ENCODE measurements around the gene PSIP1.
"Not testable (repeated sequence)": the region's sequence is repeated elsewhere in the genome, so short reads cannot be mapped to it uniquely, and the experiment has no call there.

The PSIP1 gene

DNA sequence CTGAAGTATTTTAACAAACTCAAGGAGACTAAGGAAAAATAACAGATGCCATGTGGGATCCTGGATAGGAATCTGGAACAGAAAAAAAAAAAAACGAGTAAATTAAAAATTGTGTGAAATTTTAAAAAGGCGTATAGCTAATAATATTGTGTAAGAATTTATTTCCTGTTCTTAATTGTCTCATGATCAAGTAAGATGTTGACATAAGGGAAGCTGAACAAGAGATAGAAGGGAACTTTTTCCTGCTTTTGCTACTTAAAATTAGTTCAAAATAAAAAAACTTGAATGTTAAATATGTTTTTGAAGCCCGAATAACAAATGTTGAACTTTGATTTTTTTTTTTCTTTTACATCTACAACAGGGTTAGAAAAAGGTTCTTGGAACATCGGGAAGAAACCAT is 77.6 kb downstream of the PSIP1 start (continued):
- TF ChIP-seq, protein P1, sequence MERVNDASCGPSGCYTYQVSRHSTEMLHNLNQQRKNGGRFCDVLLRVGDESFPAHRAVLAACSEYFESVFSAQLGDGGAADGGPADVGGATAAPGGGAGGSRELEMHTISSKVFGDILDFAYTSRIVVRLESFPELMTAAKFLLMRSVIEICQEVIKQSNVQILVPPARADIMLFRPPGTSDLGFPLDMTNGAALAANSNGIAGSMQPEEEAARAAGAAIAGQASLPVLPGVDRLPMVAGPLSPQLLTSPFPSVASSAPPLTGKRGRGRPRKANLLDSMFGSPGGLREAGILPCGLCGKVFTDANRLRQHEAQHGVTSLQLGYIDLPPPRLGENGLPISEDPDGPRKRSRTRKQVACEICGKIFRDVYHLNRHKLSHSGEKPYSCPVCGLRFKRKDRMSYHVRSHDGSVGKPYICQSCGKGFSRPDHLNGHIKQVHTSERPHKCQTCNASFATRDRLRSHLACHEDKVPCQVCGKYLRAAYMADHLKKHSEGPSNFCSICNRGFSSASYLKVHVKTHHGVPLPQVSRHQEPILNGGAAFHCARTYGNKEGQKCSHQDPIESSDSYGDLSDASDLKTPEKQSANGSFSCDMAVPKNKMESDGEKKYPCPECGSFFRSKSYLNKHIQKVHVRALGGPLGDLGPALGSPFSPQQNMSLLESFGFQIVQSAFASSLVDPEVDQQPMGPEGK (CRISPR knock-in tag; IDR thresholded peaks at IDR 0.05; ENCODE audit: borderline replicate concordance): no peak
- no peak for TF ChIP-seq CSDC2 (CRISPR knock-in tag; IDR thresholded peaks at IDR 0.05)
- no peak for TF ChIP-seq TOX (CRISPR knock-in tag; IDR thresholded peaks at IDR 0.05; ENCODE audit: borderline replicate concordance)
- no peak for TF ChIP-seq ARNTL (CRISPR knock-in tag; IDR thresholded peaks at IDR 0.05; ENCODE audit: borderline replicate concordance, low read depth)
- TF ChIP-seq ZFP3 (CRISPR knock-in tag; IDR thresholded peaks at IDR 0.05): no peak
- no peak for TF ChIP-seq ISL1 (CRISPR knock-in tag; IDR thresholded peaks at IDR 0.05)
- TF ChIP-seq ZNF565 (CRISPR knock-in tag; conservative IDR thresholded peaks at IDR 0.05; ENCODE audit: low read depth): no peak
- TF ChIP-seq ZNF8 (CRISPR knock-in tag; IDR thresholded peaks at IDR 0.05): no peak
- TF ChIP-seq SNAI2 (CRISPR knock-in tag; IDR thresholded peaks at IDR 0.05): no peak
- no peak for TF ChIP-seq ESRRG (CRISPR knock-in tag; IDR thresholded peaks at IDR 0.05)
- TF ChIP-seq ZC3H10 (CRISPR knock-in tag; IDR thresholded peaks at IDR 0.05): no peak
- TF ChIP-seq RARB (CRISPR knock-in tag; IDR thresholded peaks at IDR 0.05): no peak

DNA sequence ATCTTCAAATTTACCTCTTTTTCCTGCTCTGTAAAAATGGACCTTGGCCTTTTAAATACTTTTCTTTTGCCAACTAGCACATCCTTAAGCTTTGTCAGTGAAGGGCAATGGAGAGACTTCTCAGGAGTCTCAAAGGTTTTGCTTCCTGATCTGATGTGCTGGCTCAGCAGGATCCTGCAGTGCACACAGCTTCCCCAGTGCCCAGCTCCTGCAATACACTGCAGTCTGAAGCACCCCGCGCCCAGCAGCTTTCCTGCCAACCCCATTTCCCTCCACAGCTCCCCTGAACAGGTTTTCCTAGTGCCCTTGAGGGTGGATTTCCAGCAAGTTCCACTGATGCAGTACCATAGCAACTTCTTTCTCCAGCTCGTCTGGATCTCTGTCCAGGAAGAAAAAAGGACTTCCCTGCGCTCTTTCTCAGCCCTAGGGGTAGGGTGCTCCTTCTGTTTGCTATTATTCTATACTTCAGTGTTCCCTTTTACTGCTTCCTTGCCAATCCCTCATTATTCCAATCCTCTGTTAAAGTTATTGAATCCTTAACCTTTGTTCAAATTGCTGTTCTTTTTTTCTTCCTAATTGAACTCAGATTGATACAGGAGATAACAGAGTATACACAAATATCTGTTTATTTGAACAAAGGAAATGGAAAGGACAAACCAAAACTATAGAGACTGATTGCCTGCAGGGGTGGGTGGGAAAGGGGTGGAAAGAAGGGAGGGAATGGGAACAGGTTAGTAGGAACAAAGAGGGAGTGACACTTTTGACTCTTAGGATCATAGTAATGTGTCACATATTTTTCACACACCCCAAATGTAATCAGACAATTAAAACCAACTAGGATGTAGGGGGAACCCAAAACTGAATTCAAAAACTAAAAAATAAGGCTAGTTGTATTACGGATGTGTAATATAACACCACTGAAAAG is 79.6 kb downstream of the PSIP1 start:
- TF ChIP-seq ARNTL (CRISPR knock-in tag; IDR thresholded peaks at IDR 0.05; ENCODE audit: borderline replicate concordance, low read depth) (no peak), OSR1 (CRISPR knock-in tag; IDR thresholded peaks at IDR 0.05) (no peak), ZNF565 (CRISPR knock-in tag; conservative IDR thresholded peaks at IDR 0.05; ENCODE audit: low read depth) (no peak), BACH2 (CRISPR knock-in tag; IDR thresholded peaks at IDR 0.05; ENCODE audit: borderline replicate concordance) (no peak), ESRRG (CRISPR knock-in tag; IDR thresholded peaks at IDR 0.05) (no peak), ZFP3 (CRISPR knock-in tag; IDR thresholded peaks at IDR 0.05) (no peak), GLIS3 (CRISPR knock-in tag; IDR thresholded peaks at IDR 0.05) (no peak), ZNF8 (CRISPR knock-in tag; IDR thresholded peaks at IDR 0.05) (no peak), PPARA (CRISPR knock-in tag; IDR thresholded peaks at IDR 0.05; ENCODE audit: borderline replicate concordance) (no peak), ZNF70 (CRISPR knock-in tag; IDR thresholded peaks at IDR 0.05) (no peak), SNAI2 (CRISPR knock-in tag; IDR thresholded peaks at IDR 0.05) (no peak), TCF4 (CRISPR knock-in tag; IDR thresholded peaks at IDR 0.05; ENCODE audit: borderline replicate concordance) (no peak), CSDC2 (CRISPR knock-in tag; IDR thresholded peaks at IDR 0.05) (no peak)
- TF ChIP-seq, protein P2, sequence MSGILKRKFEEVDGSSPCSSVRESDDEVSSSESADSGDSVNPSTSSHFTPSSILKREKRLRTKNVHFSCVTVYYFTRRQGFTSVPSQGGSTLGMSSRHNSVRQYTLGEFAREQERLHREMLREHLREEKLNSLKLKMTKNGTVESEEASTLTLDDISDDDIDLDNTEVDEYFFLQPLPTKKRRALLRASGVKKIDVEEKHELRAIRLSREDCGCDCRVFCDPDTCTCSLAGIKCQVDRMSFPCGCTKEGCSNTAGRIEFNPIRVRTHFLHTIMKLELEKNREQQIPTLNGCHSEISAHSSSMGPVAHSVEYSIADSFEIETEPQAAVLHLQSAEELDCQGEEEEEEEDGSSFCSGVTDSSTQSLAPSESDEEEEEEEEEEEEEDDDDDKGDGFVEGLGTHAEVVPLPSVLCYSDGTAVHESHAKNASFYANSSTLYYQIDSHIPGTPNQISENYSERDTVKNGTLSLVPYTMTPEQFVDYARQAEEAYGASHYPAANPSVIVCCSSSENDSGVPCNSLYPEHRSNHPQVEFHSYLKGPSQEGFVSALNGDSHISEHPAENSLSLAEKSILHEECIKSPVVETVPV (CRISPR knock-in tag; IDR thresholded peaks at IDR 0.05): no peak
- TF ChIP-seq, protein P3, sequence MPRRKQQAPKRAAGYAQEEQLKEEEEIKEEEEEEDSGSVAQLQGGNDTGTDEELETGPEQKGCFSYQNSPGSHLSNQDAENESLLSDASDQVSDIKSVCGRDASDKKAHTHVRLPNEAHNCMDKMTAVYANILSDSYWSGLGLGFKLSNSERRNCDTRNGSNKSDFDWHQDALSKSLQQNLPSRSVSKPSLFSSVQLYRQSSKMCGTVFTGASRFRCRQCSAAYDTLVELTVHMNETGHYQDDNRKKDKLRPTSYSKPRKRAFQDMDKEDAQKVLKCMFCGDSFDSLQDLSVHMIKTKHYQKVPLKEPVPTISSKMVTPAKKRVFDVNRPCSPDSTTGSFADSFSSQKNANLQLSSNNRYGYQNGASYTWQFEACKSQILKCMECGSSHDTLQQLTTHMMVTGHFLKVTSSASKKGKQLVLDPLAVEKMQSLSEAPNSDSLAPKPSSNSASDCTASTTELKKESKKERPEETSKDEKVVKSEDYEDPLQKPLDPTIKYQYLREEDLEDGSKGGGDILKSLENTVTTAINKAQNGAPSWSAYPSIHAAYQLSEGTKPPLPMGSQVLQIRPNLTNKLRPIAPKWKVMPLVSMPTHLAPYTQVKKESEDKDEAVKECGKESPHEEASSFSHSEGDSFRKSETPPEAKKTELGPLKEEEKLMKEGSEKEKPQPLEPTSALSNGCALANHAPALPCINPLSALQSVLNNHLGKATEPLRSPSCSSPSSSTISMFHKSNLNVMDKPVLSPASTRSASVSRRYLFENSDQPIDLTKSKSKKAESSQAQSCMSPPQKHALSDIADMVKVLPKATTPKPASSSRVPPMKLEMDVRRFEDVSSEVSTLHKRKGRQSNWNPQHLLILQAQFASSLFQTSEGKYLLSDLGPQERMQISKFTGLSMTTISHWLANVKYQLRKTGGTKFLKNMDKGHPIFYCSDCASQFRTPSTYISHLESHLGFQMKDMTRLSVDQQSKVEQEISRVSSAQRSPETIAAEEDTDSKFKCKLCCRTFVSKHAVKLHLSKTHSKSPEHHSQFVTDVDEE (CRISPR knock-in tag; IDR thresholded peaks at IDR 0.05): no peak
- ATAC-seq: peak; percentile 31; the same call in 2 of the 3 replicates

DNA sequence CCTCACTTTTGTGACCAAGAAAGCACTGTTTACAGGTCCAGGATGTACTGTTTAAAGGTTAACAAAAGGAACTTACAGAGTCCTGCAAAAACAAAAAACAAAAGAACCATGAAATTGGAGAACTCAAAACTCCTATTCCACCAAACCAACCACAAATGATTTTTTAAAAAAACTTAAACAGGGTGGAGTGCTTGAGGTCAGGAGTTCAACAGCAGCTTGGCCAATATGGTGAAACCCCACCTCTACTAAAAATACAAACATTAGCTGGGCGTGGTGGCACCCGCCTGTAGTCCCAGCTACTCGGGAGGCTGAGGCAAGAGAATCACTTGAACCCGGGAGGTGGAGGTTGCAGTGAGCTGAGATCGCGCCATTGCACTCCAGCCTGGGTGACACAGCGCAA is 83.1 kb downstream of the PSIP1 start:
- not testable (repeated sequence) for ATAC-seq

DNA sequence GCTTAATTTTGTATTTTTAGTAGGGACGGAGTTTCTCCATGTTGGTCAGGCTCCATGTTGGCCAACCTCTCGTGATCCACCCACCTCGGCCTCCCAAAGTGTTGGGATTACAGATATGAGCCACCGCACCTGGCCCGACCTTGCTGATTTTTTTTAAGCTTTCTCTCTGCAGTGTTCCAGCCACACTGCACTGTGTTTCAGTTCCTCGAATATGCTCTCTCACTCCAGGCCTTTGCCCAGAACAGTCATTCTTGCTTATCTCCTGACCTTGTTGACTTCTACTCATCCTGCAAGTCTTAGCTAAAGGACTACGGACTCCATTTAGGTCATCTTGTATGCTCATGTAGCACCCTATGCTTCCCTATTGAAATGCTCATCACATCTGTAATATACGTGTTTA is 84.8 kb downstream of the PSIP1 start:
- ATAC-seq: no peak
- TF ChIP-seq, protein P1 (CRISPR knock-in tag; IDR thresholded peaks at IDR 0.05; ENCODE audit: borderline replicate concordance): no peak
- no peak for TF ChIP-seq ZNF8 (CRISPR knock-in tag; IDR thresholded peaks at IDR 0.05)
- TF ChIP-seq OSR1 (CRISPR knock-in tag; IDR thresholded peaks at IDR 0.05): no peak
- TF ChIP-seq ZC3H10 (CRISPR knock-in tag; IDR thresholded peaks at IDR 0.05): no peak
- TF ChIP-seq, protein P4, sequence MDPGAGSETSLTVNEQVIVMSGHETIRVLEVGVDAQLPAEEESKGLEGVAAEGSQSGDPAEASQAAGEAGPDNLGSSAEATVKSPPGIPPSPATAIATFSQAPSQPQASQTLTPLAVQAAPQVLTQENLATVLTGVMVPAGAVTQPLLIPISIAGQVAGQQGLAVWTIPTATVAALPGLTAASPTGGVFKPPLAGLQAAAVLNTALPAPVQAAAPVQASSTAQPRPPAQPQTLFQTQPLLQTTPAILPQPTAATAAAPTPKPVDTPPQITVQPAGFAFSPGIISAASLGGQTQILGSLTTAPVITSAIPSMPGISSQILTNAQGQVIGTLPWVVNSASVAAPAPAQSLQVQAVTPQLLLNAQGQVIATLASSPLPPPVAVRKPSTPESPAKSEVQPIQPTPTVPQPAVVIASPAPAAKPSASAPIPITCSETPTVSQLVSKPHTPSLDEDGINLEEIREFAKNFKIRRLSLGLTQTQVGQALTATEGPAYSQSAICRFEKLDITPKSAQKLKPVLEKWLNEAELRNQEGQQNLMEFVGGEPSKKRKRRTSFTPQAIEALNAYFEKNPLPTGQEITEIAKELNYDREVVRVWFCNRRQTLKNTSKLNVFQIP (CRISPR knock-in tag; IDR thresholded peaks at IDR 0.05; ENCODE audit: borderline replicate concordance, low read depth): no peak
- no peak for TF ChIP-seq SNAI2 (CRISPR knock-in tag; IDR thresholded peaks at IDR 0.05)
- TF ChIP-seq, protein P5, sequence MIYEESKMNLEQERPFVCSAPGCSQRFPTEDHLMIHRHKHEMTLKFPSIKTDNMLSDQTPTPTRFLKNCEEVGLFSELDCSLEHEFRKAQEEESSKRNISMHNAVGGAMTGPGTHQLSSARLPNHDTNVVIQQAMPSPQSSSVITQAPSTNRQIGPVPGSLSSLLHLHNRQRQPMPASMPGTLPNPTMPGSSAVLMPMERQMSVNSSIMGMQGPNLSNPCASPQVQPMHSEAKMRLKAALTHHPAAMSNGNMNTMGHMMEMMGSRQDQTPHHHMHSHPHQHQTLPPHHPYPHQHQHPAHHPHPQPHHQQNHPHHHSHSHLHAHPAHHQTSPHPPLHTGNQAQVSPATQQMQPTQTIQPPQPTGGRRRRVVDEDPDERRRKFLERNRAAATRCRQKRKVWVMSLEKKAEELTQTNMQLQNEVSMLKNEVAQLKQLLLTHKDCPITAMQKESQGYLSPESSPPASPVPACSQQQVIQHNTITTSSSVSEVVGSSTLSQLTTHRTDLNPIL (CRISPR knock-in tag; IDR thresholded peaks at IDR 0.05; ENCODE audit: low read depth): no peak
- TF ChIP-seq CSDC2 (CRISPR knock-in tag; IDR thresholded peaks at IDR 0.05): no peak
- TF ChIP-seq TCF4 (CRISPR knock-in tag; IDR thresholded peaks at IDR 0.05; ENCODE audit: borderline replicate concordance): no peak
- TF ChIP-seq ARNTL (CRISPR knock-in tag; IDR thresholded peaks at IDR 0.05; ENCODE audit: borderline replicate concordance, low read depth): no peak
